ENCODE data around the gene CSF3. TPM values are rescaled to one million over a fixed set of nuclear protein-coding genes. Genes with fewer than 3 reads are reported as not detected.
A peak's percentile ranks its signal among the peaks of the same experiment; 100 is the strongest.

Gene CSF3
- total and polyA plus RNA-seq, 2 of the 13 experiments (the other 11 are each of a cell fraction or from before 2014, with no cell fraction given), result 0.09 TPM; not detected in 1

GRCh38 chr17:40018211-40019121, 3.2 kb downstream of the CSF3 start (continued):
- TF ChIP-seq HIC2 (CRISPR knock-in tag; IDR thresholded peaks at IDR 0.05; ENCODE audit: low read depth), result no peak
- no peak for TF ChIP-seq ZNF7 (CRISPR knock-in tag; IDR thresholded peaks at IDR 0.05)
- no peak for TF ChIP-seq ARNT2 (CRISPR knock-in tag; IDR thresholded peaks at IDR 0.05; ENCODE audit: low read depth)
- no peak for TF ChIP-seq RFX1 (IDR thresholded peaks at IDR 0.05)
- TF ChIP-seq MED13 (CRISPR knock-in tag; IDR thresholded peaks at IDR 0.05), result no peak

DNA sequence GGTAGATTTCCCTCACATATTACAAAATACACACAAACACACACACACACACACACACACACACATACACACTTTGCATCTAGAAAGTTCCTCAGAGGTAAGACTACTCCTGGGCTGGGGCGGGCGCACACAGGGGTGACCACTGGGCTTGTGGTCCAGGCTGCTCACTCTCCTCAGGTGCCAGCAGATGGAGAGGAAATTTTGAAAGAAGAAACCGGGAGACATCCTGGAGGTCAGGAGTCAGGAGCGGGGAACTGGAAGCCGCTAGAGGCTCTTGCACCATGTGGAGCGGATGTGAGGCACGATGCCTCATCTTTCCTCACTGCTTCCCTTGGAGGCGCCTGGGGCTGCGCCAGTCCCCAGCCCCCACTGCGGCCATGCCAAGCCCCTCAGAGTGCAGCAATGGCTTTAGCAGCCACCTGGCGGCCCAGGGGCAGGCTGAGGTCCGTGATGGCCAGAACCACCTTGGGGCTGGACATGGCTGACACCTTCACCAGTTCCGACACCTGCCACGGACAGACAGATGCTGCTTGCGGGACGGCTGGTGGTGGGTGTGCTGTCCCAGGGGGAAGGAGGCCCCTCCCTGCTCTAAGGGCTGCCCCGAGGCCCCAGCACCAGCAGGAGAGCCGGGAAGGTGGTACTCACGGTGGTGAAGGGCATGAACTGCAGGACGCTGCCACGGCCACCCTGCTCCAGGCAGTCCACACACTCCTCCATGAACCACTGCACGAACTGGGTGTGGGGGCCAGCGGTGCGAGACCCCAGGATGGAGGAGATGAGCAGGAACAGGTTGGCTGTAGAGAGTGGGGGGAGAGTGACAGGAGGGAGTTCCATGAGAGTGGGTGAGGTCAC, 4.1 kb downstream of the CSF3 start:
- Histone ChIP-seq H3K4me1 (ENCODE audit: insufficient read depth, low read length) (peaks cover 22% of the 10 kb centered on the region), H3K9me3 (ENCODE audit: low read length) (no peaks in the 10 kb centered on the region), H3K27me3 (ENCODE audit: control insufficient read depth in 1 of 2, insufficient read depth in 2 of 2, low read length in 2 of 2) (no peaks in the 10 kb centered on the region), H3K79me2 (ENCODE audit: insufficient read depth, low read length) (no peaks in the 10 kb centered on the region), H3K27ac (ENCODE audit: extremely low read length, insufficient read depth, low read length) (no peak overlapping the region), H3K36me3 (replicated peaks in 1 of 2; ENCODE audit: control insufficient read depth in 1 of 2, insufficient read depth in 2 of 2, low read length in 2 of 2) (peaks cover 30 to 40% of the 10 kb centered on the region in 2 experiments; a peak in 4 of 5 replicates), H4K20me1 (ENCODE audit: insufficient read depth, low read length) (no peaks in the 10 kb centered on the region), H2AFZ (ENCODE audit: low read length) (no peak overlapping the region), H3K4me2 (ENCODE audit: low read depth, low read length) (no peak overlapping the region), H3K4me3 (replicated peaks in 1 of 3; ENCODE audit: insufficient read depth in 1 of 3, low read depth in 2 of 3, low read length in 3 of 3) (no peak overlapping the region), H3K9ac (ENCODE audit: insufficient read depth, low read depth, low read length) (no peak overlapping the region)
- WGBS (ENCODE audit: low lambda C conversion rate), result 95% methylated on average over 19 of the region's 24 CpGs
- DNase-seq (ENCODE audit: low spot score), result no peak
- in situ Hi-C loops (cut with HindIII; ENCODE audit: extremely low pct_ligation_motif_present, low pct_unique_long_range_greater_than_20kb) (loop anchor here (10.0 kb wide), 1 partner anchor 265 kb away; the partner anchor contains the start of gene CDC6), intact Hi-C loops (cut with micrococcal nuclease; ENCODE audit: unreplicated experiment) (no loop called here)
- BruUV-seq (replicated peaks), result no TSS peak
- ChIA-PET CTCF (ENCODE audit: low intra/inter-chr PET ratio, low total read pairs) (no interaction called here), POLR2A (no interaction called here)
- peak; percentile 21; the same call in 2 of the 3 replicates for ATAC-seq
- no peak for FAIRE-seq
- no peak for TF ChIP-seq MEF2D (CRISPR knock-in tag; IDR thresholded peaks at IDR 0.05)
- no peak for TF ChIP-seq ZMAT3 (CRISPR knock-in tag; conservative IDR thresholded peaks at IDR 0.05)
- TF ChIP-seq ZNF383 (CRISPR knock-in tag; IDR thresholded peaks at IDR 0.05; ENCODE audit: borderline replicate concordance), result no peak
- no peak for TF ChIP-seq ZNF329 (CRISPR knock-in tag; IDR thresholded peaks at IDR 0.05; ENCODE audit: low read depth)
- TF ChIP-seq ZNF34 (CRISPR knock-in tag; IDR thresholded peaks at IDR 0.05; ENCODE audit: borderline replicate concordance), result no peak
- TF ChIP-seq ZNF577 (CRISPR knock-in tag; IDR thresholded peaks at IDR 0.05; ENCODE audit: borderline replicate concordance, low read depth), result no peak
- no peak for TF ChIP-seq GZF1 (CRISPR knock-in tag; IDR thresholded peaks at IDR 0.05)
- TF ChIP-seq DMAP1 (CRISPR knock-in tag; IDR thresholded peaks at IDR 0.05), result no peak
- TF ChIP-seq TAF1 (CRISPR knock-in tag; IDR thresholded peaks at IDR 0.05), result no peak
- no peak for TF ChIP-seq ZUFSP (CRISPR knock-in tag; IDR thresholded peaks at IDR 0.05; ENCODE audit: borderline replicate concordance)

Data from HepG2 (cell line).